Measurements from ENCODE around the gene STAT6.

STAT6 gene

GRCh38 chr12:57111031-57111734, at the start of gene STAT6:
TSS of gene STAT6 (minus strand) at chr12:57111362. CDS start at chr12:57108278, 3,084 bp downstream.
- ATAC-seq, result peak; percentile 65 to 69

GRCh38 chr12:57160741-57161140, 49.6 kb upstream of the STAT6 start:
- no peak for ATAC-seq

- ATAC-seq, result no peak
These were observed 48.9 kb upstream of the STAT6 start for GRCh38 chr12:57160040-57160439.

GRCh38 chr12:57159311-57159710, 48.1 kb upstream of the STAT6 start:
- no peak for ATAC-seq

GRCh38 chr12:57158665-57159064, 47.5 kb upstream of the STAT6 start:
- ATAC-seq, result no peak

- ATAC-seq, result no peak
These were observed 47.0 kb upstream of the STAT6 start for GRCh38 chr12:57158186-57158585.

GRCh38 chr12:57157588-57158173, 46.5 kb upstream of the STAT6 start:
- no peak for ATAC-seq

GRCh38 chr12:57156701-57157403, 45.7 kb upstream of the STAT6 start:
- ATAC-seq, result no peak

GRCh38 chr12:57154804-57155434, 43.8 kb upstream of the STAT6 start:
- no peak for ATAC-seq

- no peak for ATAC-seq
These were observed 42.9 kb upstream of the STAT6 start for GRCh38 chr12:57154076-57154475.

- no peak for ATAC-seq
These were observed 42.3 kb upstream of the STAT6 start for GRCh38 chr12:57153415-57153997.

- ATAC-seq, result no peak
These were observed 41.5 kb upstream of the STAT6 start for GRCh38 chr12:57152639-57153038.

GRCh38 chr12:57151741-57152630, 40.8 kb upstream of the STAT6 start:
- no peak for ATAC-seq

GRCh38 chr12:57150400-57151000, 39.3 kb upstream of the STAT6 start:
- no peak for ATAC-seq

GRCh38 chr12:57149245-57149900, 38.2 kb upstream of the STAT6 start:
- no peak for ATAC-seq

GRCh38 chr12:57148469-57149244, 37.5 kb upstream of the STAT6 start:
- no peak for ATAC-seq

GRCh38 chr12:57146961-57147944, 36.1 kb upstream of the STAT6 start, which contains the start of gene LRP1-AS:
TSS of gene LRP1-AS (minus strand) at chr12:57147619.
- ATAC-seq, result no peak

- ATAC-seq, result no peak
These were observed 34.9 kb upstream of the STAT6 start for GRCh38 chr12:57146092-57146491.
